NCI-H1105 (cell line): ENCODE measurements around the gene OVCH2.
"Not testable (repeated sequence)": the region's sequence is repeated elsewhere in the genome, so short reads cannot be mapped to it uniquely, and the experiment has no call there.

ENCODE experiments used
- DNase-seq: peaks from one replicate; lab custom pipeline; 2025; lab: John Stamatoyannopoulos, UW

Gene OVCH2

GRCh38 chr11:7671347-7672215, 34.7 kb downstream of the OVCH2 start:
- no peak for DNase-seq

DNA sequence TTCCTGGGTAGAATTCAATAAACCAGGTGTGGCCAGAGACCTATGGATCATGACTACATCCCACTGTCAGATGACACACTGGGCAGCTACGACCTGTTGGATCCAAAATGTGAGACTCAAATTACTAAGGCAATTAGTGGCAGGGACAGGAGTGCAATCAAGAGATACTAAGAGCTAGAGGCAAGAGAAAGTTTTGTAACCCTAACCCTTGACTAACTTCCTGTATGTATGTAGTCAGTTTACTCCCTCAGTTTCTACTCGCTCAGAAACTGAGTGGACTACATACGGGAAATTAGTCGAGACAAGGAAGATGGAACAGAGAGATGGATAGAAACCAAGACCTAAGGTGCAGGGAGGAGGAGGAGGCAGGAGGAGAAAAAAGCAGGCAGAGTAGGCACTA, 35.6 kb downstream of the OVCH2 start:
- no peak for DNase-seq

GRCh38 chr11:7668911-7669310, 37.4 kb downstream of the OVCH2 start:
- DNase-seq, result no peak

- DNase-seq, result no peak
Measured at GRCh38 chr11:7668464-7668863, 37.8 kb downstream of the OVCH2 start.

GRCh38 chr11:7667460-7667859, 38.8 kb downstream of the OVCH2 start:
- DNase-seq, result no peak

DNA sequence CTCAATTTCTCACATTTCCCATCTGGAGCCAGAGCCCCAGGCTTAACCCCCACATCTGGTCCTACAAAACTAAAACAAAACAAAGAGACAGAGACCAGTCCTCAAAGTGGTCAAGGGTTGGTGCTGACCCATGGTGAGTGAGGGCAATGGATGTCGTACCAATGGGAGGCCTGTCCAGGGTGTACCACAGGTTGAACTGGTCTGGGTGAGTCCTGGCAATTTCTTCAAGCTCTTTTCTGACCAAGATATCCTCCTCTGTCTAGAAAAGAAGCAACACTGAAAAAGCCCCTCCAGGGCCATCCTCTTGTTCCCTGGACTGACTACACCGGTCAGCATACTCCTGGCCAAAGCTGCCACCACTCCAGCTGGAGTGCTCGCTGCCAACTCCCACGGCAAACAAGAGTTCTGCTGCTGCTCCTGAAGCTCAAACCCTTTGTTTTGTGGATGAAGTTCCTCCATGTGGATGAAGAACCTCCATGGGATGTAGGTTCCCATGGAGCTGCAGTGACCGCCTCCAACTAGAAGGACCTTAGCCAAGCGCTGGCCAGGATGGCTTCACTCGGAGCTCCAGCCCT, 39.9 kb downstream of the OVCH2 start:
- DNase-seq, result no peak

DNA sequence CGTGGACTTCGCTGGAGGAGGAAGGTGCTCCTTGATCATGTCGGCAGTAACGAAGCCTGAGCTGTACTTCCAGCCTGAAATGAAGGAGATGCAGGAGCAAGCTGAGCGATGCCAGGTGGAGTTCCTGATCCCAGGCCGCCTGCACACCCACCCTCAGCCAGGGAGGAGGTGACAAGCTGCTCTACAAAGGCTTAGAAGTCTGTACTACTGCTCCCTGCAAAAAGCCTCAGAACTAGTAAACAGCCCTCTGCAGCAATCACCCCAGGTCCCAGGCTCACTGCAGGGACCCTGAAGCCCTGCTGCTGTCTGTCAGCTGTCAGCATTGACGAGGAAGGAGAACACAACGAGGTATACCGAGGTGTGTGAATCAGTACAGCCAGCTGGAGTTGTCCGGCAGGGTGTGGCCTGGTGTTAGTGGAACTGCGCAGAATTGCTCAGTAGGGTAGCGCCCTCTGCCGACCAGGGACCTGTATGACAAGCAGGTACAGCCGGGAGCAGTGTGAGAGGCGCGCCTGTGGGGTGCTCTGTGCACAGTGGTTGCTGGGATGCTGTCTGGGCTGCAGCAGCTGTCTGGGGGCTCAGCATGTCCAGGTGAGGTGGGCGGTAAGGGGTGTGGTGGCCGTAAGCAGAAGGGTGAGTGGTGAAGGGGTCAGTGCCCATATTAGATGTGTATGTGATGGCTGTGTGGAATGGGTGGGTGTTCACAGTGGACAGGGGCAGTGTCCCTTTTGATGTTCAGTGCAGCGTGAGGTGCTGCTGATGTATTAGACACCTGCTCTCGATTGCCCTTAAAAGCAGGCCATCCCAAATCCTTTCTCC, 40.6 kb downstream of the OVCH2 start:
- DNase-seq, result peak; percentile 55

DNA sequence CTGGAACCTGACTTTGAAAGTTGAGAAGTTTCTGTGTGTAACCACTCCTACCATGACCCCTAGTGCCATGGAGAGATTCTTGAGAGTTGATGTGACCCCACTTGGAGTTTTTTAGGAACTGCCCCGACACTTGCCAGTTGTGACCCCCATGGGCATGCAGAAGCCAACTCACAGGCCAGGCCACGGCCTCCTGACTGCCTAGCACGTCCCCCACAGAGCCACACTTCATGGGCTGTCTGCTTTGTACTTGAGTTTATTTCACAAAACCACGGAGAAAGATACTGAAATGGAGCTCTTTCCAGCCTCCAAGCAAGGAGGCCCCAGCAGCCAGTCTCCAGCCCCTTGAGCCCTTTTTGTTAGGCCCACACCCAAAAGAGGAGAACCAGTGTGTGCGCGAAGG, 41.4 kb downstream of the OVCH2 start:
- no peak for DNase-seq

DNA sequence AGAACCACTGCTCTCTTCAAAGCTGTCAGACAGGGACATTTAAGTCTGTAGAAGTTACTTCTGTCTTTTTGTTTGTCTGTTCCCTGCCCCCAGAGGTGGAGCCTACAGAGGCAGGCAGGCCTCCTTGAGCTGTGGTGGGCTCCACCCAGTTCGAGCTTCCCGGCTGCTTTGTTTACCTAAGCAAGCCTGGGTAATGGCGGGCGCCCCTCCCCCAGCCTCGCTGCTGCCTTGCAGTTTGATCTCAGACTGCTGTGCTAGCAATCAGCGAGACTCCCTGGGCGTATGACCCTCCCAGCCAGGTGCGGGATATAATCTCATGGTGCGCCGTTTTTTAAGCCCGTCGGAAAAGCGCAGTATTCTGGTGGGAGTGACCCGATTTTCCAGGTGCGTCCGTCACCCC, 42.7 kb downstream of the OVCH2 start:
- not testable (repeated sequence) for DNase-seq

GRCh38 chr11:7657306-7658025, 48.8 kb downstream of the OVCH2 start:
- DNase-seq, result peak; percentile 23

DNA sequence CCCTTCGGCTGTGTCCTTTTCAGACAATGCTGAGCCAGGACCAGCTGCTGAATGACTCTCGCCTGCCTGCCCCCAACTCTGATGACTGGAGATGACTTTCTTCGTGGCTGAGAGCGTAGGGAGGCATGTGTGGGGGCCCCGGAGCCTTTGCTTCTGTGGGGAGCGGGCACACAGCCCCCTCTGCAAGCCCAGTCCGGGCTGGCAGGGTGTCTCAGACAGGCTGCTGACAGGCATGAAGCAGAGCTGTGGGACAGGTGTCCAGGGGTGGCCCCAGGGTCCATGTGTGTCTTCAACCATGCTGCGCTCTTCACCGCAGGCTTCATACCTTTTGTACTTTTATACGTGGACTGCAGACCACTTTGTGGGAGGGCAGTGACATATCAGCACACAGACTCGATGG, 49.6 kb downstream of the OVCH2 start:
- no peak for DNase-seq

DNA sequence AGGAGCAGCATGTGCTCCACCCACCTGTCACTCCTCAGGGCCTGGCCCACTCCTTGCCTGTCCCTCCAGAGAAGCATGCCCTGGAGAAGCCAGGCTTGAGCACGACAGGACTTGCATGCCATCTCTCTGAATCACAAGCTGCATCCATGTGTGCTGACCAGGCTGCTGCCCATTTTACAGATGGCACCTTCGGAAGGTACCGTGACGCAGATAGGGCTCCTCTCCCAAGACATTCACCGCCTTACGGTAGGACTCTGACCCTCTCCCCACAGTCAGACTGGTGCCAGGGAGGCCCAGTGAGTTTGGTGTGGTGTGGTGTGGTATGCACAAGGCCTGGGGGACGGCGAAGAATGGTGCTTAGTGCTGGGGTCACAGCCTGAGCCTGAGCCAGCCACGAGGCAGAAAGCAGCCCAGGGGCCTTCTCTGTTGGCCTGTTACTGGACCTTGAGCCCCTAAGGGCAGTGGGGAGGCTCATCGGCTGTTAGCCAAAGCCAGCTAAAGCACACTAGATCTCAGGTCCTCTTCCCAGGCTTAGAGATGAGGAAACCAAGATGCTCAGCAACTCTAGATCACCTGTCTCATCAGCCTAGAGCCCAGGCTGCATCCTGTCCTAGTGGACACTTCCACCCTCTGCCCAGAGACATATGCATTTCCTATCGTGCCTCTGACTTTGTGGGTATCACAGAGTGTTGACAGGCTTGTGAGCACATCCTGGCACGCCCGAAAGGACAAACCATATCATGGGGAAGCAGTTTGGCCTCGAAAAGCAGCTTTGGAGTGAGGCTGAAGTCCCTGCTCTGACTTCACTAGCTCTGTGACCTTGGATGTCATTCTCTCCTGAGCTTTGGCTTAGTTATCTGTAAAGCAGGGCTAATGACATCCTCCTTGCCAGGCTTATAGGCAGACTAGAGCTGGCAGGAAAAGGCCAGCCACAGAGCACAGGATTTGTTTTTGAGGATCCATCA, 50.7 kb downstream of the OVCH2 start:
- DNase-seq, result no peak

DNA sequence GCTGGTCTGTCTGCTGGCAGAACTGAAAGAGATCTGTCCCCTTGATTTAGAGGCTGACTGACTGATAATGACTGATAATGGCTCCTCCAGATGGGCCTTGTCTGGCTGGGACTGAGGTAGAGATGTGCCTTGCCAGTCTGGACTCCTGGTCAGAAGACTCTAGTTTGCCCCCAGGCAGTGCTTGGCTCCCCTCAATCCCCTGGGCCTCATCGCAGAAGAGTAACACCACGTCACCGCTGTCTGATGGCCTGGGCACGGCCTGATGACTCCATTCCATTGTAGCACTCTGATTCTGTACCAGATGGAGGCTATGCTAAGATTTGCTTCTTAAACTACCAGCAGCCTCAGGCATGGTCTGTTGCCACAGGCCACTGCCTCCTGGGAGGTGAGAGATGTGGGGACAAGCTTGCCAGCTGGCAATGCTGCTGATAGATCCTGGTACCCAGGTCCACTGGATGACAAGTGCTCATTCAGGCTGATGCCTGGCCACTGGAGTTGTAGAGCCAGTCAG, 52.0 kb downstream of the OVCH2 start:
- DNase-seq, result no peak

DNA sequence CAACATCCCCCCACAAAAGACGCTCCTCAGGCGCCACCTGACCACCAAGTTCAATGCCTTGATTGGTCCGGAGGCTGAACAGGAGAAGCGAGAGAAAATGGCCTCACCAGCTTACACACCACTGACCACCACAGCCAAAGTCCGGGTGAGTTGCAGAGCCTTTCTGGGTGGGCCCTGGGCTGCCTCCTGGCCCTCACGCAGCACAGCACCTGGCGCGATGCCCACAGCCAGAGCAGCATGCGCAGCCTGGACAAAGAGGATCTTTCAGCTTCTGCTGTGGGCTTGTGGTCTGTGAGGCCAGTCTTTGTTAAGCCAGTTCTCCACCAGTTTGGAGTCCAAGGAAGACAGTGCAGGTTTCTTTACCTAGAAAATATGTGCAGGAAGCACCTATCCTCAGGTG, 54.6 kb downstream of the OVCH2 start:
- DNase-seq, result no peak

DNA sequence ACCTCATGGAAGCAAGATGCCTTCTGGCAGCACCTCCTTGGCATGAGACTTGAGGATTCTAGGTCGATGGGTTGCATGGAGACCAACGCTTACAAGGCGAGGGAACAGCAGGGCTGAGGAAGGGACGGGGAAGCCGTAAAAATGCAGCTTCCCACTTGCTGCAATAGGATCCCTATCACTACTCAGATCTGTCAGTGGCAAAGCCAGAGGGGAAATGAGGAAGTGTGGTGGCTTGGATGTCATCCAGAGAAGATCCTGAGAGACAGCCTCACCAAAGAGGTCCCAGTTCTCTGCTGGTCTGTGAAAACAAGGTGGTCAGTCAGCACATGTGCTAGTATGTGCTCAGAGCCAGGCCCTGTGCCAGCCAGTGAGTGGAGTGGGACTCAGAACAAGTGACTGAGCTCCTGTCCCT, 55.1 kb downstream of the OVCH2 start:
- no peak for DNase-seq

- DNase-seq, result no peak
Measured at GRCh38 chr11:7648264-7648663, 58.0 kb downstream of the OVCH2 start.

DNA sequence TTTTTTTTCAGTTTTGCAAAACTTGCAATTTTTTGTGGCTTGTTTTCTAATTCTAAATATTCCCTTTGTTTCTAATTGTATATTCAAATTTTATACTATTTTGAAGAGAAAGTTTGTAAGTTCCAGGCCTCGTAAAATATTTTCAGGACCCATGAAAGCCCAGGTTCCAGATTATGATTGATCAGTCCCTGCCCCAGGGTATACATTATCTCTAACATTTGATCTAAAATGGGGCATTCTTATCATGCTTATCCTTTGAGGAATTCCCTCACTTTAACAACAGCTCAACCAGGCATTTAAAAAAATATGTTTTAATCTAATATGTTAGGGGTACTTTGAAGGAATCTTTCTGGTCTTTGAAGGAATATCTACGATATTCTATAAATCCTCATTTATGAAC, 59.4 kb downstream of the OVCH2 start:
- DNase-seq, result no peak

GRCh38 chr11:7645206-7645605, 61.1 kb downstream of the OVCH2 start:
- no peak for DNase-seq

DNA sequence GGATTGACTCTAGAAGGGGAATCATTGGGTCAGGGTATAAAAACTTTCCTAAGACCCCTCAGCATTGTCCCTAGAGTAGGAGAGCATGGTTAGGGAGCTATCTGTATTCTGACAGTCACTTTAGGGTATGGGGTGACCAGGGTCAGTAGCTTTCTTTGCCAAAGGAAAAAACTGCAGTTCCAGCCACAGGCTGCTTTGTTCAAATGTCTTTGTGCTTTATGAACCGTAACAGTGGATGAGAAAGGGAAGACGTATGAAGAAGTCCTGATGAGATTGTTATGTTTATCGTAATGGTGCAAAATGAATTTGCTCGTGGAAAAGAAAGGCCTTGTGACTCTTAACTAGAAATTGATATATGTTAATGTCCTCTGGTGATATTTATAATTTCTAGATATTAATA, 63.0 kb downstream of the OVCH2 start:
- DNase-seq, result no peak

GRCh38 chr11:7642747-7643146, 63.5 kb downstream of the OVCH2 start:
- DNase-seq, result no peak

DNA sequence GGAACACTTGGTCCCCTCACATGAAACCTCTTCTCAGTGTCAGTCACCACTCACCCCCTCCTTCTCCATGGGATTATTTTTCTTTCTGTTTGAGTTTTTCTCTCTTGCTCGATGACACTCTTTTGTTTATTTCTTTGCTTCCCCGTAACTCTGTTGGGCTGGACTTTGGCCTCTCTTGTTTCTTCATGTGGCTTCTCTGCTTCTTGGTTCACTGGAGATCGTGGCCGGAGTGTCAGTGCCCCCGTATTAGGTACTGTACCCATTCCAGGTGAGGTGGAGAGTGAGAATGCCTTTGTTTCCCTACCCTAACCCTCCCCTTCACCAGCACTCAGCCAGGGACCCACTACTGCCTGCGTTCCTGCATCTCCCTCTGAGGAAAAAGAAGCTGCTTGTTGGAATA, 65.5 kb downstream of the OVCH2 start:
- DNase-seq, result no peak
